GM23248 (cell line): ENCODE data around the gene RALB. TPM values are rescaled to one million over a fixed set of nuclear protein-coding genes. Genes with fewer than 3 reads are reported as not detected.
A peak's percentile ranks its signal among the peaks of the same experiment; 100 is the strongest.

Source experiments
- DNase-seq: peaks from one replicate; pipeline ENCODE4 v3.0.0-alpha.2; 2015
- H2AFZ ChIP-seq: fragments of 200-600 bp; sonication (generic); 2 replicates; pipeline ENCODE4 v1.6.1; 2016; ENCODE audit warnings: antibody characterized with exemption
- H3F3A ChIP-seq: fragments of 200-600 bp; sonication (generic); 2 replicates; pipeline ENCODE4 v1.6.1; 2016; ENCODE audit warnings: mild to moderate bottlenecking, antibody characterized with exemption, mixed run types; ENCODE audit not compliant: insufficient read depth
- H3K27ac ChIP-seq: fragments of 200-600 bp; sonication (generic); 2 replicates; pipeline ENCODE4 v1.5.1; 2016; ENCODE audit warnings: mild to moderate bottlenecking
- H3K27me3 ChIP-seq: fragments of 200-600 bp; sonication (generic); replicated peaks from 2 replicates; pipeline ENCODE4 v1.6.1; 2016; ENCODE audit warnings: mild to moderate bottlenecking; ENCODE audit not compliant: insufficient read depth
- H3K36me3 ChIP-seq: fragments of 200-600 bp; sonication (generic); 2 replicates; pipeline ENCODE4 v1.6.1; 2016; ENCODE audit warnings: low read depth, mild to moderate bottlenecking
- H3K4me1 ChIP-seq: fragments of 200-600 bp; sonication (generic); 2 replicates; pipeline ENCODE4 v1.6.1; 2016; ENCODE audit warnings: mild to moderate bottlenecking; ENCODE audit not compliant: insufficient read depth
- H3K4me2 ChIP-seq: fragments of 200-600 bp; sonication (generic); one replicate; pipeline ENCODE4 v1.6.1; 2016; ENCODE audit warnings: mild to moderate bottlenecking; ENCODE audit not compliant: unreplicated experiment
- H3K4me3 ChIP-seq: fragments of 200-600 bp; sonication (generic); 2 replicates; pipeline ENCODE4 v1.5.1; 2016; ENCODE audit warnings: mild to moderate bottlenecking
- H3K79me2 ChIP-seq: fragments of 200-600 bp; sonication (generic); 2 replicates; pipeline ENCODE4 v1.6.1; 2016; ENCODE audit warnings: mild to moderate bottlenecking; ENCODE audit not compliant: insufficient read depth
- H3K9ac ChIP-seq: fragments of 200-600 bp; sonication (generic); 2 replicates; pipeline ENCODE4 v1.6.1; 2016; ENCODE audit warnings: mild to moderate bottlenecking
- H3K9me2 ChIP-seq: fragments of 200-600 bp; sonication (generic); 2 replicates; pipeline ENCODE4 v1.6.1; 2016; ENCODE audit warnings: mixed run types, mild to moderate bottlenecking, moderate library complexity; ENCODE audit not compliant: insufficient read depth
- H3K9me3 ChIP-seq: fragments of 200-600 bp; sonication (generic); one replicate; pipeline ENCODE4 v1.6.1; 2017; ENCODE audit warnings: low read depth
- H4K20me1 ChIP-seq: fragments of 200-600 bp; sonication (generic); 2 replicates; pipeline ENCODE4 v1.6.0; 2016; ENCODE audit not compliant: insufficient read depth
- EZH2 ChIP-seq: fragments of 200-600 bp; sonication (generic); IDR thresholded peaks from 2 replicates; pipeline ENCODE4 v1.6.1; 2018; ENCODE audit warnings: antibody characterized with exemption, mild to moderate bottlenecking; ENCODE audit not compliant: insufficient read depth, poor library complexity, severe bottlenecking
- EZH2phosphoT487 ChIP-seq: fragments of 200-600 bp; sonication (generic); IDR thresholded peaks from 2 replicates; pipeline ENCODE4 v1.6.1; 2018; ENCODE audit warnings: antibody characterized with exemption, moderate library complexity, mild to moderate bottlenecking, low read depth; ENCODE audit not compliant: insufficient read depth
- WGBS, 2 experiments: methylation state at CpG; one replicate each; pipeline ENCODE4 v1.1.6; 2015 to 2017; ENCODE audit warnings: low lambda C conversion rate in 2 of 2, low coverage in 1 of 2; ENCODE audit errors: missing lambda C conversion rate in 2 of 2; 5-methylcytosine and 5-hydroxymethylcytosine counted together
- in situ Hi-C: fragments of 300-500 bp; cut with MboI; formaldehyde crosslinking; loops from 2 replicates; pipeline ENCODE4 v1.15.0; 2020
- polyA plus RNA-seq: library from polyadenylated mRNA; unstranded; fragments of >200 nt; fragmentation: Nextera tagmentation; extraction: Ambion mirVana; gene quantifications from 2 replicates; pipeline ENCODE4 v1.2.1, GENCODE V29; 2016
- total RNA-seq: library from RNA; depleted of rRNA; stranded (reverse); fragments of >200 nt; shearing (Covaris generic); gene quantifications from 2 replicates; pipeline ENCODE4 v1.2.3, GENCODE V29; 2014

The RALB gene
- total and polyA plus RNA-seq, 2 experiments from 2014 or later: 65.7 to 105 TPM

DNA sequence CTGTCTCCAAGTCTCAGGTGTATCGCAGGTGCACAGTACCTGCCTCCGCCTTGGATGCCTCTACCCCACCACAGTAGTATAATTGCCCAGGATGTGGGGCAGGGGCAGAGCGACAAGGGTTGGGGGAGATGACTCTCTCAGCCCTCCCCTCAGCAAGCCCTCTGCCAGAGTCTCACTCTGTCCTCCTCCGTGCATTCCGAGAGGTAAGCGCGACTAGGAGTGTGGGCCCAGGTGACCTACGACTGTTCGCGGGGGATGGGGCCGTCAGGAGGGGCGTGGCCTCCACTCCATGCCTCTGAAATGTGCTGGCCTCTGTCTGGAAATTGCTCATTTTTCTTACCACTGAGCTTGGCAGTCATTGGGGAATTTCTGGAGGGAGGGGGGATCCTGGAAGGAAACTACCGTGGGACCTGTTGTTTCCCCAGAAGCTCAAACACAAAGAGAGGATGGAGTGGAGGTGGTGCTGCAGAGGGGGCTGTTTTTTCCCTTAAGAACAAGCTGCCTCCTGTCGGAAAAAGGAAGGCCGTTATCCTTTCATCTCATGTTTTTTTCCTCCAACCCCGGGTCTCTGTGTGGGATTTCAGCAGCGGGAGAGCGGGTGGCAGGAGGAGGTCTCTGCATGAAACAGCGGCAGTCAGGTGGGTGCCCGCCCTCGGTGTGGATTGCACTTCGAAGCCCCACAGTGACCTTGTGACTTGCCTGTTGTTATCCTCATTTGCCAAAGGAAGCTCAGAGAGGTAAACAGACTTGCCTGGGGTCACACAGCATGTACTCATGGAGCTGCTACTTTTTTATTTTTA, 13.0 kb upstream of the RALB start:
- Histone ChIP-seq H3K27me3 (no peaks in the 10 kb centered on the region), H3K9ac (peak overlapping the region; percentile 53; the same call in 1 of the 2 replicates)
- in situ Hi-C loops: no loop called here

DNA sequence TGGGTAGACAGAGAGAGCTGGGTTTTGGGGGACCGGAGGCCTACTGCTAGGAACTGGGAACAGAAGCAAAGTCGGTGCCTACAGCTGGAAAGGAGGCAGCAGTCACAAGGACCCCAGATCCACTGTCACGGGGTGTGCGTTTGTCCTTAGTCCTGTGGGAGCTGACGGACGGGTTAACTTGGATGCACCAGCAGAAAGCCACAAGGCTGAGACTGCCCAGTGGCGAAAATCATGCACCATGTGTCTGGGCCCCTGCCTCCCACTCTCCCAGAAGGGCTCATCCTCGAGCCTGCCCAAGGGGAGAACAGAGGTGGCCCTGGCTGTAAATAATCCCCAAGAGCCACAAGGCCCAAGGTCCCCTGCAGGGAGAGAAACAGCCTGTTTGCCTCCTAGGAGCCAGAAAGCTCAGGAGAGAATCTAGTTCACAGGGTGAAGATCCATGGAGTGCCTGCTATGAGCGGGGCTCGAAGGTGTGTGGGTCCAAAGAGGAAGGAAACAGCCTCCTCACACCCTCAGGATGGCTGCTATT, 11.7 kb upstream of the RALB start:
- in situ Hi-C loops: no loop called here
- Histone ChIP-seq H2AFZ (no peak overlapping the region), H4K20me1 (no peaks in the 10 kb centered on the region), H3K27ac (no peak overlapping the region), H3K79me2 (no peaks in the 10 kb centered on the region), H3K9ac (no peak overlapping the region), H3K27me3 (no peaks in the 10 kb centered on the region), H3K9me3 (no peaks in the 10 kb centered on the region), H3K4me1 (peaks cover 37% of the 10 kb centered on the region), H3K9me2 (no peaks in the 10 kb centered on the region), H3K4me3 (no peak overlapping the region), H3K36me3 (no peaks in the 10 kb centered on the region), H3F3A (peaks cover 12% of the 10 kb centered on the region), H3K4me2 (no peak overlapping the region)
- no peak for DNase-seq
- TF ChIP-seq EZH2 (no peak), EZH2phosphoT487 (no peak)
- 89 to 94% methylated on average over 10 of the region's 10 CpGs for WGBS, 2 experiments

More for the DNA sequence above, 13.0 kb upstream of the RALB start:
- H4K20me1 ChIP-seq: no peaks in the 10 kb centered on the region
- H2AFZ ChIP-seq: peak overlapping the region; percentile 60; the same call in 1 of the 2 replicates
- H3F3A ChIP-seq: peaks cover 12% of the 10 kb centered on the region
- DNase-seq: peak; percentile 95
- H3K79me2 ChIP-seq: no peaks in the 10 kb centered on the region
- no peaks in the 10 kb centered on the region for H3K36me3 ChIP-seq
- H3K9me2 ChIP-seq: no peaks in the 10 kb centered on the region
- TF ChIP-seq EZH2 (no peak), EZH2phosphoT487 (no peak)
- H3K9me3 ChIP-seq: no peaks in the 10 kb centered on the region
- peaks cover 29% of the 10 kb centered on the region for H3K4me1 ChIP-seq
- 27 to 30% methylated on average over 22 of the region's 22 CpGs for WGBS, 2 experiments
- peak overlapping the region; percentile 65 for H3K4me2 ChIP-seq
- H3K27ac ChIP-seq: peak overlapping the region; percentile 85
- peak overlapping the region; percentile 38; the same call in 1 of the 2 replicates for H3K4me3 ChIP-seq

DNA sequence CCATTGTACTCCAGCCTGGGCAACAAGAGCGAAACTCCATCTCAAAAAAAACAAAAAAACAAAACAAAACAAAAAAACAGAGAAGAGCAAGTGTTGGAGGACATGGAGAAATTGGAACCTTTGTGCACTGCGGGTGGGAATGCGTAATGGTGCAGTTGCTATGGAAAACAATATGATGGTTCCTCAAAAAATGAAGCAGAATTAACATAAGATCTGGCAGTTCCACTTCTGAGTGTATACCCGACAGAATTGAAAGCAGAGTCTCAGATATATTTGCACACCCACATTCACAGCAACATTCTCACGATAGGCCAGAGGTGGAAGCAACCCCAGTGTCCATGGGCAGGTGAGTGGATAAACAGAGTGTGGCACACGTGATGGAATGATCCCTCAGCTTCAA, 11.0 kb upstream of the RALB start:
- H3F3A ChIP-seq: peaks cover 12% of the 10 kb centered on the region
- DNase-seq: no peak
- H3K9me2 ChIP-seq: no peaks in the 10 kb centered on the region
- no peaks in the 10 kb centered on the region for H3K79me2 ChIP-seq
- TF ChIP-seq EZH2phosphoT487 (no peak), EZH2 (no peak)
- H3K4me3 ChIP-seq: no peak overlapping the region
- H3K36me3 ChIP-seq: no peaks in the 10 kb centered on the region
- peaks cover 39% of the 10 kb centered on the region for H3K4me1 ChIP-seq
- in situ Hi-C loops: no loop called here
- H3K27me3 ChIP-seq: no peaks in the 10 kb centered on the region
- H3K9ac ChIP-seq: no peak overlapping the region
- H4K20me1 ChIP-seq: no peaks in the 10 kb centered on the region
- H3K9me3 ChIP-seq: no peaks in the 10 kb centered on the region
- H3K27ac ChIP-seq: no peak overlapping the region
- no peak overlapping the region for H2AFZ ChIP-seq
- 93 to 96% methylated on average over 6 of the region's 6 CpGs for WGBS, 2 experiments
- H3K4me2 ChIP-seq: no peak overlapping the region

DNA sequence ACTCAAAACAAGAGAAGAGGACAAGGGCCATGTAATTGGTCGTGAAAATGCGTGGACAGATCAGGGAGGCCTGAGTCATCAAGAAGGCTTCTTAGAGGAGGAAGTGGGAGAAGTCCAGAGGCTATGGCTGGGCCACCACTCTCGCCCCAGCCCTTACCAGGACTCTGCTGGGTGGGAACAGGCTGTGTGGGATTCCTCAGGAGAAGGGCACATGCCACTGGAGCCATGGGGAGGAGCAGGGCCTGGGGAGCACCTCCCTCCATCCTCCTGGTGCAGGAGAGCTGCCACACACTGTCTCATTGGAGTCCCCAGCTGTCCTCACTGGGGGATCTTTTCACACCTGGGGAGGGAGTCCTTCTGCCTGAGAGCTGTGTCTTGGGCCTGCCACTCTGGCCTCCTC, 9.4 kb upstream of the RALB start:
- no peaks in the 10 kb centered on the region for H3K9me2 ChIP-seq
- H3K36me3 ChIP-seq: no peaks in the 10 kb centered on the region
- no peak overlapping the region for H3K9ac ChIP-seq
- peaks cover 29% of the 10 kb centered on the region for H3K4me1 ChIP-seq
- peaks cover 9% of the 10 kb centered on the region for H3F3A ChIP-seq
- whole genome bisulfite sequencing, 2 experiments: 77 to 91% methylated on average over 3 of the region's 3 CpGs
- peak overlapping the region; percentile 59; the same call in 1 of the 2 replicates for H2AFZ ChIP-seq
- H3K4me3 ChIP-seq: no peak overlapping the region
- H3K4me2 ChIP-seq: no peak overlapping the region
- no peak overlapping the region for H3K27ac ChIP-seq
- peak; percentile 60 for DNase-seq
- no peaks in the 10 kb centered on the region for H3K79me2 ChIP-seq
- no peaks in the 10 kb centered on the region for H3K27me3 ChIP-seq
- in situ Hi-C loops: no loop called here
- H3K9me3 ChIP-seq: no peaks in the 10 kb centered on the region
- TF ChIP-seq EZH2: no peak
- TF ChIP-seq EZH2phosphoT487: no peak
- no peaks in the 10 kb centered on the region for H4K20me1 ChIP-seq
